ENCODE results near the gene SLC25A47.

The SLC25A47 gene

GRCh38 chr14:100362311-100362927 is 39.3 kb downstream of the SLC25A47 start:
- peaks cover 46% of the 10 kb centered on the region for H3K4me1 Mint-ChIP-seq
- H3K27ac Mint-ChIP-seq: peak overlapping the region in 1 of 2 donors; percentile 14
- H3K4me3 Mint-ChIP-seq: no peak overlapping the region
- H3K27me3 Mint-ChIP-seq: no peaks in the 10 kb centered on the region
- ATAC-seq: no peak
- DNase-seq: no peak
- no peaks in the 10 kb centered on the region for H3K9me3 Mint-ChIP-seq

DNA sequence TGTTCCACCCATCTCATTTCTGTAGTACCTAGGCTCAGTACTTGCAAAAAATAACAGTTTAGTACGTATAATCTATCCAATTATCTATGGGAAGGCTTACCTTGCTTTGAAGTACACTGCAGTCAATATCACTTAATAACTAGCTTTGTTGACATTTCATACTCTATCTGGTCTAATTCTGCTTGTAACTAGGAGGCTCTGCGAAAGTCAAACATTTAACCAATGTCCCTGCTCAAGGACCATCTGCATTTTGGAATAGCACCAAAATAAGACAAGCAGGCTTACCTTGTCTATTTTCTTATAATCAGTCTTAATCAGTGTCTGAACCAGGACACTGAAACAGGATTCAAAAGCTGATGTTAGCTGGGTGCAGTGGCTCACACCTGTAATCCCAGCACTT is 39.9 kb downstream of the SLC25A47 start:
- ATAC-seq: no peak
- DNase-seq: no peak
- Mint-ChIP-seq H3K27ac (peak overlapping the region in 1 of 2 donors; percentile 52), H3K9me3 (no peaks in the 10 kb centered on the region), H3K4me1 (peaks cover 51% of the 10 kb centered on the region), H3K4me3 (no peak overlapping the region), H3K27me3 (no peaks in the 10 kb centered on the region)

DNA sequence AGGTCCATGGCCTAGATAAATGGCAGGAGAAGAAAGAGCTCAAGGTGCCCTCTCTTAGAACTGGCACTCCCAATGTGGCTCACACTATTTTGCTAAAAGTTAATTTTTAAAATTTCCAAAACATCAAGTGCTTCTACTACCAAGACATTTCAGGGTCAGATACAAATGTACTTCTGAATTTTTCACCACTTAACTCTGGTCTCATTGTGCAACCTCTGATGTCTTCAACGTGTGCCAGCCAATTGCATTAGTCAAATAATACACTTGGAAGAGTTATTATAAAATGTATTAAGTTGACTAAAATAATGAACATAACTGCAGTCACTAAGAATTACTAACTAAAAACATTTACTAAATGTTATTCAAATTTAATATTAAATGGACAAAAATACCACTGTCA is 41.3 kb downstream of the SLC25A47 start:
- Mint-ChIP-seq H3K9me3 (no peaks in the 10 kb centered on the region), H3K27me3 (no peaks in the 10 kb centered on the region), H3K27ac (no peak overlapping the region), H3K4me1 (peaks cover 48% of the 10 kb centered on the region), H3K4me3 (no peak overlapping the region)
- no peak for ATAC-seq
- no peak for DNase-seq

- H3K27ac Mint-ChIP-seq: peak overlapping the region; percentile 74 to 93
- no peak for DNase-seq
- H3K9me3 Mint-ChIP-seq: no peaks in the 10 kb centered on the region
- peaks cover 44% of the 10 kb centered on the region for H3K4me1 Mint-ChIP-seq
- no peaks in the 10 kb centered on the region for H3K27me3 Mint-ChIP-seq
- H3K4me3 Mint-ChIP-seq: peak overlapping the region in 1 of 2 donors; percentile 68
- no peak for ATAC-seq
Measured at GRCh38 chr14:100365741-100366140, 42.6 kb downstream of the SLC25A47 start.

DNA sequence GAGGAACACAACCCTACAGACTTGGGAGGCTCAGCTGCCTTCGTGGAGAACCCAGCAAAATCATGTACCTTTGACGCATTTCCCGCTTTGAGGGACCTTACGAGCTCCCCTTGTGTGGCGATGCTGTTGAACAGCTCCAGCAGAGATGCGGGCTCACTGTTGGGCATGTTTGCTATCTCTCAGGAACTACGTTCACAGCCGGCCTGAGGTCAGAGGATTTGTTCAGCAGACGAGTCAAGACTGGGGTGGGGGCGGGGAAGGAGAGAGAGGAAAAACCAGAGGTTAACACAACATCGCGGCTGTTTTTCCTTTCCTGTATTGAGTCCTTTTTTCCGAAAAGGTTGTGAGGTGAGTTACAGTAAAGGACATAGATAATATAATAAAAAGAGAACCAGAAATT is 45.9 kb downstream of the SLC25A47 start:
- no peak for ATAC-seq
- no peak for DNase-seq
- no peaks in the 10 kb centered on the region for H3K27me3 Mint-ChIP-seq
- peaks cover 76% of the 10 kb centered on the region for H3K4me1 Mint-ChIP-seq
- no peaks in the 10 kb centered on the region for H3K9me3 Mint-ChIP-seq
- H3K4me3 Mint-ChIP-seq: peak overlapping the region; percentile 26 to 53
- no peak overlapping the region for H3K27ac Mint-ChIP-seq

DNA sequence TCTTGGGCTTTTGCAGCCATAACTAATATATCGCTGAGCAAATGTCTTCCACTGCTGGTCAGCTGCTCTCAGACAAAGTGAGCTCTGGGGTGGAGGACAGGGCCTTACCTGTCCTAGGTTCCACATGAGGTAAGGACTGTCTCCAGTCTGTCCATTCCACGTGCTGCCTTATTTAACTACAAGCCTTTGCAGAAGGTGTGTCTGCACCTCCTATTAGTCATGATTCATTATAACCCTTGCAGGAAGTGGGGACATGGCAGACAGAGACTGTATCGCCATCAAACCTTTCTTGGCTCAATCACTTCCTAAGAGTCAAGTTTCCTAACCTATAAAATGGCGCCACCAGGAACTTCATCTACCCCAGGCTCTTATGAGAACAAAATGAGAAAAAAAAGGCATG is 46.9 kb downstream of the SLC25A47 start:
- no peak overlapping the region for H3K27ac Mint-ChIP-seq
- ATAC-seq (peak; percentile 26), DNase-seq (no peak)
- no peaks in the 10 kb centered on the region for H3K9me3 Mint-ChIP-seq
- no peaks in the 10 kb centered on the region for H3K27me3 Mint-ChIP-seq
- H3K4me1 Mint-ChIP-seq: peaks cover 76% of the 10 kb centered on the region
- peak overlapping the region in 1 of 2 donors; percentile 86 for H3K4me3 Mint-ChIP-seq

DNA sequence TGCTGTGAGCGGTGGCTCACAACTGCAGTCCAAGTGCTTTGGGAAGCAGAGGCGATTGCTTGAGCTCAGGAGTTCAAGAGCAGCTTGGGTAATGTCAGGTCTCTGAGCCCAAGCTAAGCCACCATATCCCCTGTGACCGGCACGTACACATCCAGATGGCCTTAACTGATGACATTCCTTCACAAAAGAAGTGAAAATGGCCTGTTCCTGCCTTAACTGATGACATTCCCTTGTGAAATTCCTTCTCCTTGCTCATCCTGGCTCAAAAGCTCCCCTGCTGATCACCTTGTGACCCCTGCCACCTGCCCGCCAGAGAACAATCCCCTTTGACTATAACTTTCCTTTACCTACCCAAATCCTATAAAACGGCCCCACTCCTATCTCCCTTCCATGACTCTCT is 48.6 kb downstream of the SLC25A47 start:
- ATAC-seq (no peak), DNase-seq (no peak)
- no peaks in the 10 kb centered on the region for H3K27me3 Mint-ChIP-seq
- H3K27ac Mint-ChIP-seq: peak overlapping the region; percentile 88 to 90
- peak overlapping the region; percentile 81 to 86 for H3K4me3 Mint-ChIP-seq
- no peaks in the 10 kb centered on the region for H3K9me3 Mint-ChIP-seq
- H3K4me1 Mint-ChIP-seq: peaks cover 61% of the 10 kb centered on the region

DNA sequence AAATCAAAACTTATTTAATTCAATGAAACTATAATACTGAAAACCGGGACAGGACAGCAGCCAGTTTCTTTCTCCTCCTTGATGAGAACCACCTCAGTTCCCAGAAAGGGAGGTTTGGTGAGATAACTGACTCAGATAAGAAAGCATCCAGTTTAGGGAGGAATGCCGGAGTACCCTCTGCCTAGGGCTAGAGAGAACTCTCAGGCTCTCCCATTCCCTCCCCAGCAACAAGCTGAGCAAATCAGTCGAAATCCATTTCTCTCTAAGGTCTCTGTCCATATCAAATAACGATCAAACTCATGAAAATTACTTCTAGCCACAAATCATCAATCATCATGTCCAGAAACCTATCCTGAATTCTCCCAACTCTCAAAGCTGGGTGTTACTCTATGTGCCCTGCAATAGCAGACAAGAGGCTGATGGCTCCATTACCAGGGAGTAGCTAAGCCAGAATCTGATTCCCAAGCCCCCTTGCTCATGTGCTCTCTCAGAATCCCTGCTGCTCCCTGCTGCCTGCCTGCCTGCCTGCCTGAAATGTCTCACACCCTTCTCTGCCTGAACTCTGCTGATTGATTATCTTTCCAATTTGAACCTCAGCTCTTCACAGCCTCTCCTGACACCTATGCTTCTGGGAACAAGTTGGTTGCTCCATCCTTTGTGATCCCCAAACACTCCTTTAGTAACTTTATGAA is 49.4 kb downstream of the SLC25A47 start:
- Mint-ChIP-seq H3K9me3 (no peaks in the 10 kb centered on the region), H3K4me3 (peak overlapping the region; percentile 86 to 93), H3K27ac (peak overlapping the region; percentile 99 to 100), H3K4me1 (peaks cover 68% of the 10 kb centered on the region), H3K27me3 (no peaks in the 10 kb centered on the region)
- no peak for ATAC-seq
- no peak for DNase-seq

- H3K27me3 Mint-ChIP-seq: no peaks in the 10 kb centered on the region
- H3K4me3 Mint-ChIP-seq: peak overlapping the region; percentile 86 to 93
- peaks cover 59% of the 10 kb centered on the region for H3K4me1 Mint-ChIP-seq
- H3K9me3 Mint-ChIP-seq: no peaks in the 10 kb centered on the region
- no peak for ATAC-seq
- DNase-seq: no peak
- peak overlapping the region; percentile 99 to 100 for H3K27ac Mint-ChIP-seq
Measured at GRCh38 chr14:100374270-100374669, 51.1 kb downstream of the SLC25A47 start.

GRCh38 chr14:100374876-100375265 is 51.7 kb downstream of the SLC25A47 start:
- H3K27ac Mint-ChIP-seq: peak overlapping the region; percentile 99 to 100
- no peak for ATAC-seq
- peak overlapping the region; percentile 86 to 93 for H3K4me3 Mint-ChIP-seq
- no peaks in the 10 kb centered on the region for H3K27me3 Mint-ChIP-seq
- no peak for DNase-seq
- no peaks in the 10 kb centered on the region for H3K9me3 Mint-ChIP-seq
- peaks cover 57% of the 10 kb centered on the region for H3K4me1 Mint-ChIP-seq

- DNase-seq (peak; percentile 93 to 98), ATAC-seq (peak; percentile 84)
- Mint-ChIP-seq H3K9me3 (no peaks in the 10 kb centered on the region), H3K4me3 (peak overlapping the region; percentile 86 to 93), H3K27ac (peak overlapping the region; percentile 99 to 100), H3K27me3 (no peaks in the 10 kb centered on the region), H3K4me1 (peaks cover 51% of the 10 kb centered on the region)
Measured at GRCh38 chr14:100375266-100375962, 52.3 kb downstream of the SLC25A47 start.

GRCh38 chr14:100375963-100376735 is 53.0 kb downstream of the SLC25A47 start, which contains the start of gene WDR25:
TSS of gene WDR25 (plus strand) at chr14:100376485.
- DNase-seq: peak; percentile 96
- Mint-ChIP-seq H3K27ac (peak within 1 kb of the TSS; percentile 99 to 100), H3K27me3 (no peaks in the 10 kb centered on the region), H3K4me1 (peaks cover 45% of the 10 kb centered on the region), H3K4me3 (peak within 1 kb of the TSS; percentile 86 to 93), H3K9me3 (no peaks in the 10 kb centered on the region)
- peak; percentile 81 for ATAC-seq

- peak overlapping the region; percentile 99 to 100 for H3K27ac Mint-ChIP-seq
- peaks cover 39% of the 10 kb centered on the region for H3K4me1 Mint-ChIP-seq
- H3K27me3 Mint-ChIP-seq: no peaks in the 10 kb centered on the region
- peak overlapping the region; percentile 86 to 93 for H3K4me3 Mint-ChIP-seq
- DNase-seq (peak in 1 of 2 donors; percentile 23), ATAC-seq (no peak)
- no peaks in the 10 kb centered on the region for H3K9me3 Mint-ChIP-seq
Measured at GRCh38 chr14:100376751-100377171, 53.6 kb downstream of the SLC25A47 start.
